Heart left ventricle (tissue), 13 donors: ENCODE results near the gene DHX29.

Source experiments
- POLR2A ChIP-seq, 2 donors: fragments of 450-650 bp; IDR thresholded peaks; one replicate each; pipeline ENCODE4 v1.6.1; 2017; ENCODE audit warnings: antibody characterized with exemption in 2 of 2, mild to moderate bottlenecking in 2 of 2, moderate library complexity in 2 of 2
- TF ChIP-seq, protein P1 (sequence below), 12 donors: fragments of 200-600 bp; sonication (generic) in 4 of 12; IDR thresholded peaks; one replicate each; pipeline versions ENCODE4 v1.5.0 to v1.8.0; 2018 to 2022; ENCODE audit warnings: antibody characterized with exemption in 12 of 12, mild to moderate bottlenecking in 5 of 12
- donor health status: ischemic (EF 13 %, LVEDD 7.1; RV severe dilation, severe dysfunction).
- donor health status: DM: no; HTN: yes; CAD: no.
- donor health status: DM: no; HTN: no; CAD: no.
- donor health status: ischemic (EF 25% LVEDD 6.9; RV normal size, moderate dysfunction).
- donor health status: ischemic (EF 25% LVEDD 5.7; RV mildly dilated, moderate dysfunction).
- donor health status: ischemic (EF 35%, LVEDD 5.7; RV mildly dilated, moderate dysfunction).
- donor health status: nonischemic (EF 11% LVEDD 7.7; RV severe dilation, severe dysfunction).
- donor health status: DM: yes; HTN: yes; CAD: no.
- donor health status: PGD.
- donor health status: ischemic (EF 29% LVEDD 5.4; RV normal size, mild dysfunction).
- donor health status: nonischemic (EF 23%, LVEDD 6.1; RV moderate dilation, normal function).

DNA sequence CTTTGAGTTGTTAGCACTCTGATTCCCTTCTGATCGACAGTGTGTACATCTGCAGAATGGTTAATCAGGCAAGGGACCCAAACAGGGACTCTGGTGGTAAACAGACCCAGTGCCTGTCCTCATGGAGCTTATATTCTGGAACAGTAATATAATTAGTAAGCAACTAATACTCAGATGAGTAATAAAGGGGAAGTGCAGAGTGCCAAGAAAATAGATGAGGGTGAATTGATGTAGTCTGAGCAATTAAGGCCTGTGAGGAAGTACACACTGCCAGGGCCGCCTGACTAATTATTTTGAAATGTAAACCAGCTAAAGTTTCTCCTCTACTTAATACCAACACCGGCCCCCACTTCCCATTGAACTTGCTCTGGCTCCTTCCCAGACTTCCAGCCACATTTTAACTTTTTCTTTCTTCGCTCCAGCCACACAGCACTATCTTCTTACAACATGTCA, 4.2 kb downstream of the DHX29 start:
- TF ChIP-seq, protein P1, sequence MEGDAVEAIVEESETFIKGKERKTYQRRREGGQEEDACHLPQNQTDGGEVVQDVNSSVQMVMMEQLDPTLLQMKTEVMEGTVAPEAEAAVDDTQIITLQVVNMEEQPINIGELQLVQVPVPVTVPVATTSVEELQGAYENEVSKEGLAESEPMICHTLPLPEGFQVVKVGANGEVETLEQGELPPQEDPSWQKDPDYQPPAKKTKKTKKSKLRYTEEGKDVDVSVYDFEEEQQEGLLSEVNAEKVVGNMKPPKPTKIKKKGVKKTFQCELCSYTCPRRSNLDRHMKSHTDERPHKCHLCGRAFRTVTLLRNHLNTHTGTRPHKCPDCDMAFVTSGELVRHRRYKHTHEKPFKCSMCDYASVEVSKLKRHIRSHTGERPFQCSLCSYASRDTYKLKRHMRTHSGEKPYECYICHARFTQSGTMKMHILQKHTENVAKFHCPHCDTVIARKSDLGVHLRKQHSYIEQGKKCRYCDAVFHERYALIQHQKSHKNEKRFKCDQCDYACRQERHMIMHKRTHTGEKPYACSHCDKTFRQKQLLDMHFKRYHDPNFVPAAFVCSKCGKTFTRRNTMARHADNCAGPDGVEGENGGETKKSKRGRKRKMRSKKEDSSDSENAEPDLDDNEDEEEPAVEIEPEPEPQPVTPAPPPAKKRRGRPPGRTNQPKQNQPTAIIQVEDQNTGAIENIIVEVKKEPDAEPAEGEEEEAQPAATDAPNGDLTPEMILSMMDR (IDR thresholded peaks at IDR 0.05) = no peak
- TF ChIP-seq POLR2A (IDR thresholded peaks at IDR 0.05) = no peak
